Measurements from ENCODE around the gene C3orf38. TPM values are rescaled to one million over a fixed set of nuclear protein-coding genes. Genes with fewer than 3 reads are reported as not detected.

C3orf38 gene
- 14.1 and 18.3 TPM in 2 replicates for total RNA-seq

DNA sequence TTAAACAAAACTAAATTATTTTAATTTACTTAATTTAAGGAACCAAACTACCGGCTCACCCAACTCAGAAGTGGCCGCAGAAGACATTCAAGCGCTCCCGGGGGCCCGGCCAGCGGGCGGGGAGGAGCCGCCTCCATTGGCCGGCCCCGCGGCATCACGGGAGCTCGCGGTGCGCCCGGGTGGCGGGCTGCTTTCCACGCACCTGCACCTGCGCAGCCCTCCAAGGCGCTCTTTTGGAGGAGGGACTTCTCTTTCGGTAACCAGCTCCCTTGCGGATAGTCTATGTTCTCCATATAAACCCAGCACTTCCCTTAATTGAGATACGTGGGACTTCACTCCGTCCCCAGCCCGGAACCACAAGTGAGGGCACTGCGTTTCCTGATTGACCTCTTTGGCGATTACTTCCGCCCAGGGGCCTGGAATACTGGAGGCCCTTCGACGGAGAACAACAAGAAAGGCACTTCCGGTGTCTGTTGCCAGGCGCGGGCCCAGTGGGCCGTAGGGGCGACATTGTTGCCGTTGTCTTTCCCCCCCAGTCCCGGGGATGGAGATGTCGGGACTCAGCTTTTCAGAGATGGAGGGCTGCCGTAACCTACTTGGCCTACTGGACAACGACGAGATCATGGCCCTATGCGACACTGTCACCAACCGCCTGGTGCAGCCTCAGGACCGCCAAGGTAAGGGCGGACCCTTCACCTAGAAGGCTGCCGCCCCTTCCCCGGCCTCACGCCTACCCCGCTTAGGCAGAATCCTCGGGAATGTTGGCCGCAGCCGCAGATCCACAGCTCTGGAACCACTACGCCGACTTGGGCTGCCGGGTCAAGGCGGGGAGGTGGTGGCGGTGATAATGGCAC, at the start of gene C3orf38:
TSS of gene C3orf38 (plus strand) at position 451 of the 854 bp plus-strand sequence. CDS start at position 545, 94 bp downstream.

Other genes starting within 250 kb of the C3orf38 start
- 37.5 and 38.8 TPM in 2 replicates for gene CGGBP1, start 91.0 kb upstream of the C3orf38 start, total RNA-seq
- 4.9 and 5.3 TPM in 2 replicates for gene ZNF654, start 90.7 kb upstream of the C3orf38 start, total RNA-seq